Mucosa of descending colon (tissue), 3 donors: ENCODE measurements around the gene OR8A1. TPM values are rescaled to one million over a fixed set of nuclear protein-coding genes. Genes with fewer than 3 reads are reported as not detected.

Experiments used
- ATAC-seq: fragments of 200-7000 bp; cut with Tn5 transposase; one replicate; pipeline ENCODE4 v1.9.1; 2020; ENCODE audit warnings: mild to moderate bottlenecking, moderate library complexity
- DNase-seq, 3 donors: peaks; one replicate each; pipeline ENCODE4 v3.0.0-alpha.2; 2020
- H3K36me3 ChIP-seq: fragments of 200-600 bp; one replicate; pipeline ENCODE4 v1.8.0; 2021; ENCODE audit warnings: low read depth, mild to moderate bottlenecking
- H3K4me1 ChIP-seq: fragments of 200-600 bp; one replicate; pipeline ENCODE4 v1.8.0; 2021; ENCODE audit warnings: low read depth, mild to moderate bottlenecking
- H3K4me3 ChIP-seq: fragments of 200-600 bp; one replicate; pipeline ENCODE4 v1.8.0; 2021; ENCODE audit warnings: mild to moderate bottlenecking
- H3K9me3 ChIP-seq: fragments of 200-600 bp; one replicate; pipeline ENCODE4 v1.8.0; 2021; ENCODE audit warnings: mild to moderate bottlenecking
- CTCF ChIP-seq: fragments of 200-600 bp; IDR thresholded peaks from one replicate; pipeline ENCODE4 v1.8.0; 2022; ENCODE audit warnings: antibody characterized with exemption, mild to moderate bottlenecking
- intact Hi-C, 2 donors: fragments of 100-400 bp; cut with DNase I in 1 of 2; cut with micrococcal nuclease in 1 of 2; formaldehyde crosslinking; loops; one replicate each; pipeline versions ENCODE4 v1.11.0 to v1.11.1; 2022; cut with DNase I, micrococcal nuclease
- total RNA-seq, 3 donors: library from RNA; stranded (reverse); fragmentation: NEBNext Ultra II Directional in 2 of 3; extraction: Animal tissue kit (Norgen Biotek cat#: 25700) in 2 of 3; gene quantifications; one replicate each; pipeline versions ENCODE4 v1.2.1 to v1.2.4, GENCODE V29; 2021 to 2023
- donor health status: DM: no; HTN: no; CAD: no; lungs with moderate emphysema.
- donor health status: DM: no; HTN: no; CAD: no.
- donor health status: DM: no; HTN: yes; CAD: no.

OR8A1 gene
- total RNA-seq, 3 donors from 2014 or later, result not detected

GRCh38 chr11:124556828-124557227 lies 13.0 kb upstream of the OR8A1 start:
- Histone ChIP-seq H3K36me3 (no peaks in the 10 kb centered on the region), H3K4me1 (no peaks in the 10 kb centered on the region), H3K4me3 (no peak overlapping the region), H3K9me3 (no peaks in the 10 kb centered on the region)
- no peak for DNase-seq
- intact Hi-C loops, result no loop called here
- no peak for ATAC-seq
- no peak for TF ChIP-seq CTCF

- DNase-seq (no peak), ATAC-seq (no peak)
- Histone ChIP-seq H3K4me1 (no peaks in the 10 kb centered on the region), H3K4me3 (no peak overlapping the region), H3K9me3 (no peaks in the 10 kb centered on the region), H3K36me3 (no peaks in the 10 kb centered on the region)
- TF ChIP-seq CTCF, result no peak
- intact Hi-C loops, result no loop called here
Observed at GRCh38 chr11:124570160-124570559, 363 bp downstream of the OR8A1 start.

- Histone ChIP-seq H3K4me3 (no peak overlapping the region), H3K4me1 (no peaks in the 10 kb centered on the region), H3K36me3 (no peaks in the 10 kb centered on the region), H3K9me3 (no peaks in the 10 kb centered on the region)
- TF ChIP-seq CTCF, result no peak
- DNase-seq (no peak), ATAC-seq (no peak)
- intact Hi-C loops, result no loop called here
Observed at GRCh38 chr11:124577716-124578427, 8.1 kb downstream of the OR8A1 start.

GRCh38 chr11:124578761-124579160 lies 9.0 kb downstream of the OR8A1 start:
- no peaks in the 10 kb centered on the region for H3K9me3 ChIP-seq
- ATAC-seq (no peak), DNase-seq (no peak)
- peaks cover 2% of the 10 kb centered on the region for H3K4me1 ChIP-seq
- no peaks in the 10 kb centered on the region for H3K36me3 ChIP-seq
- intact Hi-C loops, result no loop called here
- H3K4me3 ChIP-seq, result no peak overlapping the region
- TF ChIP-seq CTCF, result no peak

GRCh38 chr11:124581817-124582216 lies 12.0 kb downstream of the OR8A1 start:
- Histone ChIP-seq H3K4me3 (no peak overlapping the region), H3K9me3 (no peaks in the 10 kb centered on the region), H3K36me3 (no peaks in the 10 kb centered on the region), H3K4me1 (peaks cover 9% of the 10 kb centered on the region)
- TF ChIP-seq CTCF, result no peak
- no peak for DNase-seq
- intact Hi-C loops, result no loop called here
- no peak for ATAC-seq

- intact Hi-C loops, result no loop called here
- Histone ChIP-seq H3K9me3 (no peaks in the 10 kb centered on the region), H3K4me3 (no peak overlapping the region), H3K36me3 (no peaks in the 10 kb centered on the region), H3K4me1 (peaks cover 9% of the 10 kb centered on the region)
- ATAC-seq (no peak), DNase-seq (no peak)
- no peak for TF ChIP-seq CTCF
Observed at GRCh38 chr11:124582565-124582964, 12.8 kb downstream of the OR8A1 start.
